Limb (tissue), 2 donors: ENCODE measurements around the gene SMAD1.
"Not testable (repeated sequence)": the region's sequence is repeated elsewhere in the genome, so short reads cannot be mapped to it uniquely, and the experiment has no call there.

Source experiments
- DNase-seq, 2 donors: peaks; one replicate each; pipeline ENCODE4 v3.0.0-alpha.2; 2016; ENCODE audit errors: extremely low spot score in 2 of 2

The SMAD1 gene

DNA sequence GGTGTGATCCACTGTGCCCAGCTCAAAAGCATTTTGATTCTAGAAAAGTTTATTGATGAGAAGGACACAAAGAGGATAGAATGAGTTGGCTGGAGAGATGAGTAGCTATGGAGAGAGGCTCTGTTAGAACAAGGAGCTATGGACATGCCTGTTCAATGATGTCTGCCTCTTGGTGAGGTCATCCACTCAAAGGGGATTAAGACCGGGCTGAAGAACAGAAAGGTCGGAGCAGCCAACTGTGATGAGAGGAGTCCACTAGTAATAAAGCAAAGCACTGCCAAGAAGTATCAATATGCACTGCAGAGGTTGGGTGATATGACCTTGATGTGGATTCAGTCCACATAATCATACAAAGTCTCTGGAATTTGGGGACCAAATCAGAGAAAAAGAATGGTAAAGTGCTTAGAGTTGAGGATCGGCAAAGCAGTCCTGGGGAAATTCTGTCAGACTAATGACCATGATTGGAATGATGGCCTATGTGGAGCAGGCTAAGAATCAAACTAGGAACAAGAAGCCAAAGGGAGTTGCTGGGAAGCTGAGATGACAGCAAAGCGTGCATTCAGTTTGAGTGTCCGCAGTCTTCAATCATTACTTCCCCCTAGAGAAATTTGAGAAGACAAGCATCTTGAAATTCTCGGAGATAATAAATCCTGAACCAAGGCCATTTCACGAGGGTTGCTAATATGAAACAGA lies 81.8 kb downstream of the SMAD1 start:
- no peak for DNase-seq

GRCh38 chr4:145564540-145564939 lies 82.9 kb downstream of the SMAD1 start:
- no peak for DNase-seq

DNA sequence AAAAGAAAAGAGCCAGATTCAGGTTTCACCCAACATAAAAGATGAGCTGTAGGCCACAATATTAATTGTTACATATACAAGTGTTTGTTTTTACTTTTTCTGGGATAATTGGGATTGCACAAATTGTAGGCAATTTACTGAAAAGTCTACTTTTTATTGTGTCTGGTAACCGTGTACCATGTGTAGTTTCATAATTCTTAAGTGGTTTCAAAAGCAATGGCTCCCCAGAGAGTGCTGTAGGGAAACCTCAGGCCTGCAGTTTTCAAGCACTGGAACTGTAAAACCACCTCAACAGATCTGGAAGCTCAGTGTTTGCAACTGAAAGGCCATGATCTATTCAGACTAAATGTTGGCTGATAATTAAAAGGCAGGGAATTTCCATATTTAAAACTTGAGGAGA lies 83.7 kb downstream of the SMAD1 start:
- DNase-seq, result no peak

- DNase-seq, result no peak
Observed at GRCh38 chr4:145566086-145566708, 84.5 kb downstream of the SMAD1 start.

DNA sequence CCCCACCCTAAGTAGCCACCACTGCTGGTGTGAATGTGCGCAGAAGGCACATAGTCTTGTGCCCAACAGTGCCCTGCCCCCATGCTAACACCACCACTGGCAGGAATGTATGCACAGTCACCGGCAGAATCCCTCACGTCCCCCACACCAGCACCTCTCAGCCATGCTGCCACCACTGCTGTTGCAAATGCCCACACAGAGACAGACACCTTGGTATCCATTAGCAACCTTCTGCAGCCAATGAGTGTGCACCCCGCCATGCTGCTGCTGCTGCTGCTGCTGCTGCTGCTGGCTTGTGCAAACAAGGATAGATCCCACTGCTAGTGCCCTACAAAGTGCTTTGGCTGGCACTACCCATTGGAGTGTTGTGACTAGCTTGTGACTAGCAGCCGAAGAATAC lies 85.1 kb downstream of the SMAD1 start:
- no peak for DNase-seq

GRCh38 chr4:145567516-145567915 lies 85.9 kb downstream of the SMAD1 start:
- no peak for DNase-seq

GRCh38 chr4:145574546-145574945 lies 92.9 kb downstream of the SMAD1 start:
- not testable (repeated sequence) for DNase-seq

DNA sequence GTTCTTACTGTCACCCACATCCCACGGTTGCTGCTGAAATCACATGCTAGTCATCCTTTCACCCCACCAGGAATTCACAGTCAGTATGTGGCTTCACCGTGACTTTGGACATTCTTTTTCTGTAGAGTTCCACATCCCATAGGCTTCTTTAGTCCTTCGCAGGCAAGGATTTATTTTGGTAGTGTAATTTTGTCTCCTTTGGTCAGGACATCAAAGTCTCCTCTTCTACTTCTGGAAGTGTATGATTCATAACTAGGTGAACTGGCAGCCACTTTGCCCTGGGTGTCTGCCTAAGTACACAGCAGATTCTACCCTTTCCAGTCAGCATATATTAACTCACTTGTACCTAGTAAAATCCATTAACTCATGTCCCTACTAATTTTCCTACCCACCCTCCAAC lies 99.3 kb downstream of the SMAD1 start:
- no peak for DNase-seq

DNA sequence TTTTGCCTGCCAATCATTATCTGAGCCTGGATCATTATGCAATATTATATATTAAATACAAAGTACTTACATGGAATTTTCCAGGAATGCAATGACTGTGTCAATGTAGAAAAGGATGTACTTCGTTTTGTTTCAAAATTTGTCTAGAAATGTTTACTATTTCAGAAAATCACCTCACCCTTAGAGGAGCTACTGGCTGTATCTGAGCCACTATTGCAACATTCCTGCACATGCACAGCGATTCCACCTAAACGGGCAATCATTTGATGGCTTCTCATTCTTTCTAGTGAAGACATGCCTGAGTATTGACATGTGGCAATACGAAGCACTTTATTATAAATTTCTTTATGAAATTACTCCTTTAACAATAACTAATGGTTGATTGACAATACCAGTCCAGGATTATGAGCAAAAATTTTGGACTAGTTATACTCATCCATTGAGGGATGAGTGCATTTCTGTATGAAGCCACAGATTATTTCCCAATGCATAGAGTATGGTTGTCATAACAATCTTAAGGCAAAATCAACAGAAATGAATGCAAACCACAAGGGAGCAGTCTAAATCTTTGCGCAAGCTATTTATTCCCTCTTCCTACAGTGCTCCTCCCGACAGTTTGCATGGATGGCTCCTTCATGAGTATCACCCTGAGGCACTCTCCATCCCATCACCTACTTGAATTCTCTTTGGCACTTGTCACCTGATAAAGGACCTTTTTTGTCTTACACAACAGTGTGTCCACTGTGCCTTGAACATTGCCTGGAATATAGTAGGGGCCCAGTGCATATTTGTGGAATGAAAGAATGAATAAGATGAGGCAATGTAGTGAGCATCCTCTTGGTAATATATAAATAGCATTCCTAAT lies 101.8 kb downstream of the SMAD1 start:
- no peak for DNase-seq

DNA sequence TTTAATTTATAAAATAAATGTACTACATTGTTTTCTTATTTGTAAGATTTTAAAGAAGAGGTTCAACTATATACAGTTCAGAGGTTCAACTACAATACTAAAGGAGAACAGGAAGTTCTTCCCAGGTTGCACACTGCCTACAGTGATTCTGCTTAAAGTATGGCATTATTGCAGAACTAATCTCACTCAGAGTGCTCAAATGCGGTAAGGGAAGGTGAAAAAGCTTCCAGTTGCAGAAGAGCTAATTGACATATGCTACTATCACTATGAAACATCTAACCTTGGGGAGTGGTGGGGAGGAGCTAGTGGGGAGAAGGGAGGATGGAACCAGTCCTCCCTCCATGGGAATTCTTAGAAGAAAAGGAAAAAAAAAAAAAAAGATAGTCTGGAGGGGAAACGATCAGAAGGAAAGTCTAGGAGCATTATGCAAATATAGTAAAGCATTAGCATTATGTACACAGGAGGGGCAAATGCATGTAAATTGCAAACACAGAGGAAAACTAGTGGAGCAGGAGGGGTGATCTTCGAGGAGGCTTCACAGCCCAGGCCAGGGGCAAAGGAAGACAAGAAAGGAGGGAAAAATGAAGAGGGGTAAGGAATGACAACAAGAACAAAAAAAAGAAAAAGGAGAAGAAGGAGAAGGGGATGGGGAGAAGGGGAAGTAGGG lies 105.6 kb downstream of the SMAD1 start:
- no peak for DNase-seq

GRCh38 chr4:145589381-145589780 lies 107.7 kb downstream of the SMAD1 start:
- not testable (repeated sequence) for DNase-seq

GRCh38 chr4:145589916-145590702 lies 108.5 kb downstream of the SMAD1 start:
- DNase-seq, result no peak

DNA sequence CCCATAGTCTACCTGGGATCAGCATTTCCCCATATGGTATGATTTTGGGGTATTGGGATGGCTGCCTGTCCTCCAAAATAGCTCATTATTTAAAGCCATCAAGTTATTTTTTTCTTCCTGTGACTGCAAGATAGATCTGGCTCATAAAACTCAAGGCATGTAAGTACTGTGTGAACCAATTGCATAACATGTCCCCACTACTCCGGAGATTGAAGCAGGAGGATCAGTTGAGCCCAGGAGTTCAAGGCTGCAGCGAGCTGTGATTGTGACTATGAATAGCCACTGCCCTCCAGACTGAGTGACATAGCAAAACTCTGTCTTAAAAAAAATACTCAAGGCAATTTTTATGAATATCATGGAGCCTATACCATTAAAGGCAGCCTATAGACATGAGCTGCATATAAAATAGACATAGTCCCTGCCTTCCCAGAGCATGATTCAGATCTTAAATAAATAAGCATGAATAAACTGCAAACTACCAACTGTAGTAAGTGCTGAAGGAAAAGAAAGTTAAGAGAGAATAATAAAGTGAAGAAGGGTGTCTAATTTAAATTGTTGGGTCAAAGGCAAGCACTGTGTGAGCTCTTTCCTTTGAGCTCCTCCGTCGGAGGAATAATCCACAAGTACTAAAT lies 120.6 kb downstream of the SMAD1 start:
- DNase-seq, result no peak

DNA sequence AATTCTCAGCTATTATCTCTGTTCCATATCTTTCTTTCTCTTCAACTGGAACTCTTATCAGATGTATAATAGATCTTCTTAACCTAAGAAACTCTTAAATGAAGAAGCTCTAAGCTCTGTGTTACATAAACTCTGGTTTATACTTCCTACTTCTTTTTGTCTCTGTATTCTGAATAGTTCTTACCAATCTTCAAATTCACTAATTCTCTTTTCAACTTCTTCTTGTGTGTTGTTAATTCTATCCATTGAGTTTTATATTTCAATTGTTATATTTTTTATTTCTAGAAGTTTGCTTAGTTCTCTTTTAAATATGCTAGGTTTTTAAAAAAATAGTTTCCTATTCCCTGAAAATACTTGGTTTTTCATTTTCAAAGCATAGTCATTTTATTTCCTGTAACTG lies 124.3 kb downstream of the SMAD1 start:
- DNase-seq, result no peak
